ENCODE data around the gene RAPGEF3.

DNA sequence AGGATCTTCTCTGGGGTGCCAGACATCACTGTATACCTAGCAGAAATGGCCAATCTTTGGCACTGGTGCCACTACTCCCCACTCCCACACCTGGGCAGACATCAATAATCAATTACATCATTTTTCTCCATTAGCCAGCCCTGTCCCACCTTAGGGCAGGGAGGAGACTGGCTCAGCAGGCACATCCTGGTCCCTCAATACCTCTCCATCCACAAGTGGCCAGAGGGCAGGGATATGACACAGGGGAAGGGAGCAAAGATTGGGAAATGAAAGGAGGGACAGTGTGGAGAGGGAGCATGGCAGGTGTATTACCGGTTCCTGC is 10.2 kb downstream of the RAPGEF3 start:
- TF ChIP-seq, protein P1, sequence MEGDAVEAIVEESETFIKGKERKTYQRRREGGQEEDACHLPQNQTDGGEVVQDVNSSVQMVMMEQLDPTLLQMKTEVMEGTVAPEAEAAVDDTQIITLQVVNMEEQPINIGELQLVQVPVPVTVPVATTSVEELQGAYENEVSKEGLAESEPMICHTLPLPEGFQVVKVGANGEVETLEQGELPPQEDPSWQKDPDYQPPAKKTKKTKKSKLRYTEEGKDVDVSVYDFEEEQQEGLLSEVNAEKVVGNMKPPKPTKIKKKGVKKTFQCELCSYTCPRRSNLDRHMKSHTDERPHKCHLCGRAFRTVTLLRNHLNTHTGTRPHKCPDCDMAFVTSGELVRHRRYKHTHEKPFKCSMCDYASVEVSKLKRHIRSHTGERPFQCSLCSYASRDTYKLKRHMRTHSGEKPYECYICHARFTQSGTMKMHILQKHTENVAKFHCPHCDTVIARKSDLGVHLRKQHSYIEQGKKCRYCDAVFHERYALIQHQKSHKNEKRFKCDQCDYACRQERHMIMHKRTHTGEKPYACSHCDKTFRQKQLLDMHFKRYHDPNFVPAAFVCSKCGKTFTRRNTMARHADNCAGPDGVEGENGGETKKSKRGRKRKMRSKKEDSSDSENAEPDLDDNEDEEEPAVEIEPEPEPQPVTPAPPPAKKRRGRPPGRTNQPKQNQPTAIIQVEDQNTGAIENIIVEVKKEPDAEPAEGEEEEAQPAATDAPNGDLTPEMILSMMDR (conservative IDR thresholded peaks at IDR 0.05 in 1 of 2, IDR thresholded peaks at IDR 0.05 in 1 of 2; ENCODE audit: extremely low read depth in 1 of 2, insufficient read depth in 1 of 2, low read depth in 1 of 2, low read length in 2 of 2) = no peak
- no peak for TF ChIP-seq EZH2 (IDR thresholded peaks at IDR 0.05; ENCODE audit: borderline replicate concordance, low read length)
